ENCODE measurements around the gene NEK11.
"Not testable (repeated sequence)": the region's sequence is repeated elsewhere in the genome, so short reads cannot be mapped to it uniquely, and the experiment has no call there.

NEK11 gene

GRCh38 chr3:131042271-131042985, 15.8 kb downstream of the NEK11 start:
- not testable (repeated sequence) for DNase-seq

GRCh38 chr3:131047582-131047981, 20.9 kb downstream of the NEK11 start:
- DNase-seq, result no peak

GRCh38 chr3:131048030-131048429, 21.4 kb downstream of the NEK11 start:
- DNase-seq, result no peak

- DNase-seq, result no peak
These were observed 23.3 kb downstream of the NEK11 start for GRCh38 chr3:131050001-131050400.

GRCh38 chr3:131053043-131053859, 26.6 kb downstream of the NEK11 start:
- DNase-seq, result no peak

- no peak for DNase-seq
These were observed 41.3 kb downstream of the NEK11 start for GRCh38 chr3:131067983-131068382.

- DNase-seq, result no peak
These were observed 45.5 kb downstream of the NEK11 start for GRCh38 chr3:131072099-131072559.

GRCh38 chr3:131072845-131073244, 46.2 kb downstream of the NEK11 start:
- no peak for DNase-seq

GRCh38 chr3:131075632-131076328, 49.1 kb downstream of the NEK11 start:
- DNase-seq, result no peak

- no peak for DNase-seq
These were observed 51.2 kb downstream of the NEK11 start for GRCh38 chr3:131077904-131078303.

- no peak for DNase-seq
These were observed 52.4 kb downstream of the NEK11 start for GRCh38 chr3:131079086-131079485.

GRCh38 chr3:131081224-131081623, 54.5 kb downstream of the NEK11 start:
- DNase-seq, result no peak

- DNase-seq, result no peak
These were observed 55.6 kb downstream of the NEK11 start for GRCh38 chr3:131082246-131082645.

- no peak for DNase-seq
These were observed 56.5 kb downstream of the NEK11 start for GRCh38 chr3:131082871-131083863.

GRCh38 chr3:131091768-131092167, 65.1 kb downstream of the NEK11 start:
- no peak for DNase-seq

GRCh38 chr3:131107637-131108433, 81.2 kb downstream of the NEK11 start:
- no peak for DNase-seq

GRCh38 chr3:131109156-131109555, 82.5 kb downstream of the NEK11 start:
- DNase-seq, result no peak

- no peak for DNase-seq
These were observed 83.4 kb downstream of the NEK11 start for GRCh38 chr3:131110087-131110486.

- no peak for DNase-seq
These were observed 87.6 kb downstream of the NEK11 start for GRCh38 chr3:131114256-131114655.

GRCh38 chr3:131125684-131126083, 99.0 kb downstream of the NEK11 start:
- no peak for DNase-seq

- no peak for DNase-seq
These were observed 114.2 kb downstream of the NEK11 start for GRCh38 chr3:131140891-131141290.

Data from activated effector memory CD4-positive, alpha-beta T cell treated with anti-CD3 and anti-CD28 coated beads, Interleukin-2, amount 50 U/mL, for 16 hours (primary cell).